Type B pancreatic cell (in vitro differentiated cells): ENCODE measurements around the gene EPG5. TPM values are rescaled to one million over a fixed set of nuclear protein-coding genes. Genes with fewer than 3 reads are reported as not detected.
A peak's percentile ranks its signal among the peaks of the same experiment; 100 is the strongest.

Experiments used
- DNase-seq: peaks from one replicate; pipeline ENCODE4 v3.0.0; 2021; ENCODE audit warnings: mixed read lengths; ENCODE audit not compliant: unreplicated experiment; ENCODE audit errors: extremely low spot score
- H3K27ac Mint-ChIP-seq: 2 replicates; pipeline ENCODE4 v1.8.0; 2021; ENCODE audit warnings: mild to moderate bottlenecking, mixed read lengths
- H3K27me3 Mint-ChIP-seq: 2 replicates; pipeline ENCODE4 v1.8.0; 2021; ENCODE audit warnings: mixed read lengths
- H3K36me3 Mint-ChIP-seq: 2 replicates; pipeline ENCODE4 v1.8.0; 2021; ENCODE audit warnings: mixed read lengths
- H3K4me1 Mint-ChIP-seq: one replicate; pipeline ENCODE4 v1.8.0; 2021; ENCODE audit warnings: mixed read lengths; ENCODE audit not compliant: unreplicated experiment
- H3K4me3 Mint-ChIP-seq: 2 replicates; pipeline ENCODE4 v1.8.0; 2021; ENCODE audit warnings: mild to moderate bottlenecking, mixed read lengths
- H3K9me3 Mint-ChIP-seq: 2 replicates; pipeline ENCODE4 v1.8.0; 2021; ENCODE audit warnings: mixed read lengths
- total RNA-seq: library from RNA; stranded (reverse); gene quantifications from 2 replicates; pipeline ENCODE4 v1.2.1, GENCODE V29; 2021; ENCODE audit warnings: low replicate concordance
- TF ChIP-seq, protein P1 (sequence below): fragments of 200-600 bp; sonication (generic); conservative IDR thresholded peaks from 2 replicates; pipeline ENCODE4 v1.5.0; 2021; ENCODE audit warnings: antibody characterized with exemption, mild to moderate bottlenecking

The EPG5 gene
- total RNA-seq, 1 donor from 2014 or later = 27.9 TPM

DNA sequence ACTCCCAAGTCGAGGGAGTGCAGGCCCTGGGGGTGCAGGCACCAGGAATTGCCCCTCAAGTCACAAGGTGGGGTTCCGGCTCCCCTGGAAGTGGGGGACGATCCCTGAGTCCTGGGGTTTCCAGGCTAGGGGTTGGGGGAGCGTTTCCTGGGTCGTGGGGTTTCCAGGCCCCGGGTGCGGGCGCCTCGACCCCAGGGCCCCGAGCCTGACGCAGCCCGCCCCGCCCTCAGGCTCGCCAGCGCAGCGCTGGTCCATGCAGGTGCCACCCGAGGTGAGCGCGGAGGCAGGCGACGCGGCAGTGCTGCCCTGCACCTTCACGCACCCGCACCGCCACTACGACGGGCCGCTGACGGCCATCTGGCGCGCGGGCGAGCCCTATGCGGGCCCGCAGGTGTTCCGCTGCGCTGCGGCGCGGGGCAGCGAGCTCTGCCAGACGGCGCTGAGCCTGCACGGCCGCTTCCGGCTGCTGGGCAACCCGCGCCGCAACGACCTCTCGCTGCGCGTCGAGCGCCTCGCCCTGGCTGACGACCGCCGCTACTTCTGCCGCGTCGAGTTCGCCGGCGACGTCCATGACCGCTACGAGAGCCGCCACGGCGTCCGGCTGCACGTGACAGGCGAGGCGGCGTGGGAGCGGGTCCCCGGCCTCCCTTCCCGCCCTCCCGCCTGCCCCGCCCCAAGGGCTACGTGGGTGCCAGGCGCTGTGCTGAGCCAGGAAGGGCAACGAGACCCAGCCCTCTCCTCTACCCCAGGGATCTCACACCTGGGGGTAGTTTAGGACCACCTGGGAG is 129.7 kb downstream of the EPG5 start:
- H3K27me3 Mint-ChIP-seq = peaks cover 51% of the 10 kb centered on the region
- TF ChIP-seq, protein P1, sequence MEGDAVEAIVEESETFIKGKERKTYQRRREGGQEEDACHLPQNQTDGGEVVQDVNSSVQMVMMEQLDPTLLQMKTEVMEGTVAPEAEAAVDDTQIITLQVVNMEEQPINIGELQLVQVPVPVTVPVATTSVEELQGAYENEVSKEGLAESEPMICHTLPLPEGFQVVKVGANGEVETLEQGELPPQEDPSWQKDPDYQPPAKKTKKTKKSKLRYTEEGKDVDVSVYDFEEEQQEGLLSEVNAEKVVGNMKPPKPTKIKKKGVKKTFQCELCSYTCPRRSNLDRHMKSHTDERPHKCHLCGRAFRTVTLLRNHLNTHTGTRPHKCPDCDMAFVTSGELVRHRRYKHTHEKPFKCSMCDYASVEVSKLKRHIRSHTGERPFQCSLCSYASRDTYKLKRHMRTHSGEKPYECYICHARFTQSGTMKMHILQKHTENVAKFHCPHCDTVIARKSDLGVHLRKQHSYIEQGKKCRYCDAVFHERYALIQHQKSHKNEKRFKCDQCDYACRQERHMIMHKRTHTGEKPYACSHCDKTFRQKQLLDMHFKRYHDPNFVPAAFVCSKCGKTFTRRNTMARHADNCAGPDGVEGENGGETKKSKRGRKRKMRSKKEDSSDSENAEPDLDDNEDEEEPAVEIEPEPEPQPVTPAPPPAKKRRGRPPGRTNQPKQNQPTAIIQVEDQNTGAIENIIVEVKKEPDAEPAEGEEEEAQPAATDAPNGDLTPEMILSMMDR = peak; percentile 43
- no peak for DNase-seq
- H3K27ac Mint-ChIP-seq = no peak overlapping the region
- no peak overlapping the region for H3K4me3 Mint-ChIP-seq
- peaks cover 9% of the 10 kb centered on the region for H3K4me1 Mint-ChIP-seq
- H3K36me3 Mint-ChIP-seq = no peaks in the 10 kb centered on the region
- H3K9me3 Mint-ChIP-seq = no peaks in the 10 kb centered on the region

DNA sequence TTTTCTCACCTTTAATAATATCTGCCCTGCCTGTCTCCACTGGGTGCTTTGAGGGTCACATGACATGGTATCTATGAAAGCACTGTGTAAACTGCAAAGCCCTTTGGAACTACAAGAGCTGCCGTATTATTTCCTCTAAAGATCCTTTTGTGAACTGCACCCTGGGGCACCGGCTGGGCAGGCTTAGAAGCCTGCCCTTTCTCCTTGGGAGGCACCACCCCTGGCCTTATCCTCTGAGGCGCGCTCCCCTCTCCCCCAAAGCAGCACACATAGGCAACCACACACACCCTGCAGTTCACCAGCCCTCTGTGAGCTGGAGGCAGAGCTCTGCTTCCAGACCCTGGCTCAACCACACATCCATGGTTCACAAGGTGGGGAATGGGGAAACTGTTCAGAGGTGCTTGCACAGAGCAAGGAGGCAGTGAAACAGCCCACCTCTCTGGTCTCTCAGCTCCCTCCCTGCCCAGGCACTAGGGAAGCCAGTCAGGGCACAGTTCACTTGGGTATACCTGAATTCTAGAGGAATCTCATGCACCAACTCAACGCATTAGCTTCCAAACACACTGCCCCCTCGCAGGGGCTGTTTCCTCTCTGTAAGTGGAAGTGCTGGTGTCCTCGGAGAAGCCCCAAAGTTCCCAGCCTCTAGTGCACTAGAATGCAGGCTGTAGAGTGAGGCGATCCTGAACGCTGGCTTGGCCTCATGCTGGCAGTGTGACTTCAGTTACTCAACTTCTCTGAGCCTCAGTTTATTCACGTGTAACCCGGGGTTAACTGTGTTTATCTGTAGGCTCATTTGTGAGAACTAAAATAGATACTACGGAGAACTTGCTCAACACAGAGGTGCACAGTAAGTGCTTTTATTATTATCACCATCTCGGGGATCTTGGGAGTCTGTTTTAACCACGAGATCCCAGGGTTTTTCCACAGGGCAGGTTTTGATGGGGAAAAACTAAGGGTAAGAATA is 130.6 kb downstream of the EPG5 start:
- TF ChIP-seq, protein P1 = no peak
- DNase-seq = no peak
- peaks cover 51% of the 10 kb centered on the region for H3K27me3 Mint-ChIP-seq
- H3K4me3 Mint-ChIP-seq = peak overlapping the region; percentile 76
- H3K36me3 Mint-ChIP-seq = no peaks in the 10 kb centered on the region
- no peak overlapping the region for H3K27ac Mint-ChIP-seq
- no peaks in the 10 kb centered on the region for H3K9me3 Mint-ChIP-seq
- peaks cover 9% of the 10 kb centered on the region for H3K4me1 Mint-ChIP-seq

DNA sequence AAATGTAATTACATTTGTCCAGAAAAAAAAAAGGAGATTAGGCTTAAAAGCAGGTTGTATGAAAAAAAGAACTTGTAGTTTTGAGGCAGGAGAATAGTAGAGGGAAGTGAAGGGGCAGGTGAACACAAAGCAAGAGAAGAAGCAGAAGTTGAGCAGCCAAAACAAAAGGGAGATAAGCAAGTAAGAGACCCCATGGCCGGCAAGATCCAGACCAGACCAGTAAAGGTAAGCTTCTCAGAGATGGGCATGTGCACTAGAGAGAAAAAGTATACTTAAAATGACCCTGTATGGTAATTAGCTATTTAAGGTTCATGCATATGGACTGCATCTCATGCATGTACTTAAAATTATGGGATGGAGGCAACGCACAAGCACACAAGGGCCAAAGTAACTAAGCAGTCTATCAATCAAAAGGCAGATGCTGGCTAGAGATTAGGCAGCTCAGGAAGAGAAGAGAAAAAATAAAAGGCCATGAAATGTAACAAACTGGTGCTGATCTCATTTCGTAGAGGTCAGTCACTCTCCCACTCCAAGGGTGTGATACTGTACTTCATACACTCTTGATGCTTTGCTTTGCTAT is 132.0 kb downstream of the EPG5 start:
- Mint-ChIP-seq H3K4me3 (peak overlapping the region; percentile 48), H3K4me1 (peaks cover 9% of the 10 kb centered on the region), H3K9me3 (no peaks in the 10 kb centered on the region), H3K27me3 (peaks cover 51% of the 10 kb centered on the region), H3K27ac (no peak overlapping the region), H3K36me3 (no peaks in the 10 kb centered on the region)
- TF ChIP-seq, protein P1 = no peak
- DNase-seq = no peak

DNA sequence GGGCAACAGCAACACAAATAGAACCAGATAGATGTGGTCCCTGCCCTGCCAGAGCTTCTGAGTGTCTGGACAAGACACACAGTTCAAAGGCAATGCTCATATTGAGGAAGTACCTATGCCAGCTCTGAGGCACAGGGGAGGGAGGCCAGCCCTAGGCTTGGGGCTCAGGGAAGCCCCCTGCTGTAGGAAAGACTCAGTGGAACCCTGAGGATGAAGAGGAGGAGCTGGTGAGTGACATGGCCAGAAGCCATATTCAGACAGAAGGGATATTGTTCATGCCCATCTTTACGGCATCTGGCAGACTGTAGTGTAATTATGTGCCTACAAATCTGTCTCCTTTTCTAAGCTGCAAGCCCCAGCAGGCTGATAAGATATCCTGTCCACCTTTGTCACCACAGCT is 132.8 kb downstream of the EPG5 start:
- Mint-ChIP-seq H3K4me1 (peaks cover 15% of the 10 kb centered on the region), H3K27ac (peak overlapping the region; percentile 74), H3K9me3 (no peaks in the 10 kb centered on the region), H3K36me3 (no peaks in the 10 kb centered on the region), H3K27me3 (peaks cover 46% of the 10 kb centered on the region), H3K4me3 (peak overlapping the region; percentile 54)
- TF ChIP-seq, protein P1 = no peak
- DNase-seq = no peak

DNA sequence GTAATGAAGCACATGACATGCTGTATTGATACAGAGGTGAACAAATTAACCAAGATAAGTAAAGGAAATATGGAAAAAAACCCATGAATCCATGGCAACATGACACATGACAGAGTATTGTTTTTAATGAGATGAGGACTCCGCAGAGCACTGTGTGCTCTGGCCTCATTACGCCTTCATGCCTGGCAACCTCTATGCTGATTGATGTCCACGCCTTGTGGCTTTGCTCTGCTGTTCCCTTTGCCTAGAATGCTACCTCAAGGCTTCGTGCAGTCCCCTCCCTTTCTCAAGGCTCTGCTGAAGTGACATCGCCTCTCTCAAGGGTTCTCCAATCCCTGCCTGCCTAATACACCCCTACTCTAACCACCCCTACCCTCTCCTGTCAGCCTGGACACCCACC is 133.3 kb downstream of the EPG5 start:
- H3K36me3 Mint-ChIP-seq = no peaks in the 10 kb centered on the region
- H3K9me3 Mint-ChIP-seq = no peaks in the 10 kb centered on the region
- peak overlapping the region; percentile 54 for H3K4me3 Mint-ChIP-seq
- H3K4me1 Mint-ChIP-seq = peaks cover 17% of the 10 kb centered on the region
- DNase-seq = no peak
- H3K27ac Mint-ChIP-seq = peak overlapping the region; percentile 74
- H3K27me3 Mint-ChIP-seq = peaks cover 42% of the 10 kb centered on the region
- TF ChIP-seq, protein P1 = no peak
